K562 (cell line): ENCODE data around the gene HOXB8.

ENCODE experiments used
- ATF7 ChIP-seq: fragments of 450-650 bp; IDR thresholded peaks from 2 replicates; pipeline ENCODE4 v1.7.1; 2014; ENCODE audit warnings: mild to moderate bottlenecking, moderate library complexity
- FOXA3 ChIP-seq, 2 experiments: fragments of 450-650 bp in 1 of 2; sonication (generic) in 1 of 2; formaldehyde crosslinking; IDR thresholded peaks in 1 of 2; conservative IDR thresholded peaks in 1 of 2; 2 replicates each; pipeline versions ENCODE4 v1.4.0 to v1.8.0; 2020 to 2022; ENCODE audit warnings: mild to moderate bottlenecking in 2 of 2, missing genetic modification reagents in 1 of 2
- POLR2B ChIP-seq: fragments of 450-650 bp; IDR thresholded peaks from 2 replicates; pipeline ENCODE4 v1.6.1; 2018; ENCODE audit warnings: low read depth; ENCODE audit not compliant: partially characterized antibody
- SRSF1 ChIP-seq: fragments of 200-400 bp; formaldehyde crosslinking; IDR thresholded peaks from 2 replicates; pipeline ENCODE4 v1.6.1; 2017; ENCODE audit warnings: mild to moderate bottlenecking, low read depth, low read length, moderate library complexity

DNA sequence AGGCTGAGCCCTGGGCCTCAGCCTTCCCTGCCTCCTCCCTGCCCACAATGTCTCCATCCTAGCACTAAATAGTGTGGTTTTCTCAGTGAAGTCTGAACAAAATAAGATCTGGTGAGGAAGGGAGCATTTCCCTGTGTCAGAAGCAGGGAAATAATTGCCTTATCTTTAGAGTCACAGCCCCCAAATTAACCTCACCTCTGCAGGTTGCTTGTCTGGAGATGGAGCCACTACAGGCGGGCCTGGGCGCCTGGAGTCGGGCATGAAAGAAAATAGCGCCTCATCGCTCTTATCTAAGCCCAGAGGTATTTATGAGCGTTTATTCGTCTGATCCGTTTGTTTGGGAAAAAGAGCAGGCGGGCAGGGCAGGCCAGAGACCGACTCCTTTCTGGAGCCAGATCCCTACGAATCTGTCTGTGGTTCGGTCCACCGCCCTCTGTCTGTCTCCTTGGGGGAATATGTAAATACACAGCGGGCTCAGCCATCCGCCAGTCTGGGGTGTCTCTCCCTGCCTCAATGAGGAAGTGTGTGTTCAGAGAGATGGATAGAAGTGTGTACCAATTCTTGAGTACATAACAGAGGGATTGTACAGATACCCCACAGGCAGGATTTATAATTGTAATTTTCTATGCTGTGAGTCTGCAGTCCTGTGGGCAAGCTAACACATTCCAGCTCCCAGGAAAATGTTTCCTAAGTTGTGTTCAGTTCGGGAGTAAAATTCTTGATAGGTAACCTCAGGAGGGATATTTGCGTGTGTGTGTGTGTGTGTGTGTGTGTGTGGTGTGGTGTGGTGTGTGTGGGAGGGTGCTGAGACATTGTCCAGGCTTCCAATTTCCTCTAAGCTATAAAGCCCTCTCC, 14.6 kb downstream of the HOXB8 start:
- no peak for TF ChIP-seq POLR2B
- TF ChIP-seq SRSF1 = no peak
- TF ChIP-seq ATF7 = no peak
- no peak for TF ChIP-seq FOXA3 (CRISPR knock-in tag; conservative IDR thresholded peaks at IDR 0.05 in 1 of 2, IDR thresholded peaks at IDR 0.05 in 1 of 2)
